Erythroblast (primary cell): ENCODE results near the gene ZBTB7C.

ENCODE experiments used
- DNase-seq, 2 experiments: peaks; one replicate each; lab custom pipeline; 2025; lab: John Stamatoyannopoulos, UW
- GATA1 ChIP-seq: IDR thresholded peaks from 2 replicates; pipeline ENCODE4 v1.6.1; 2011; ENCODE audit warnings: low read depth, mild to moderate bottlenecking, control low read depth, low read length, moderate library complexity
- POLR2A ChIP-seq: IDR thresholded peaks from 2 replicates; pipeline ENCODE4 v1.6.1; 2011; ENCODE audit warnings: mild to moderate bottlenecking, low read length

ZBTB7C gene

GRCh38 chr18:48036226-48036625, 373.0 kb downstream of the ZBTB7C start:
- DNase-seq = no peak

GRCh38 chr18:48035556-48035860, 373.7 kb downstream of the ZBTB7C start:
- DNase-seq = no peak
- TF ChIP-seq GATA1 (no peak), POLR2A (no peak)

More at GRCh38 chr18:48036226-48036625, 373.0 kb downstream of the ZBTB7C start:
- no peak for TF ChIP-seq POLR2A
- TF ChIP-seq GATA1 = no peak

GRCh38 chr18:48034651-48035555, 374.3 kb downstream of the ZBTB7C start:
- no peak for DNase-seq
- no peak for TF ChIP-seq GATA1
- TF ChIP-seq POLR2A = no peak

GRCh38 chr18:48033790-48034650, 375.2 kb downstream of the ZBTB7C start:
- no peak for DNase-seq
- TF ChIP-seq POLR2A (no peak), GATA1 (no peak)

GRCh38 chr18:48032876-48033789, 376.1 kb downstream of the ZBTB7C start:
- TF ChIP-seq POLR2A (no peak), GATA1 (no peak)
- DNase-seq = no peak

- TF ChIP-seq POLR2A (no peak), GATA1 (no peak)
- DNase-seq = no peak
Measured at GRCh38 chr18:48031641-48032040, 377.5 kb downstream of the ZBTB7C start.

- peak in 1 of 2 experiments; percentile 31 for DNase-seq
- TF ChIP-seq GATA1 (no peak), POLR2A (no peak)
Measured at GRCh38 chr18:48030616-48031480, 378.3 kb downstream of the ZBTB7C start.

GRCh38 chr18:48029296-48029986, 379.7 kb downstream of the ZBTB7C start:
- DNase-seq = no peak
- TF ChIP-seq GATA1 (no peak), POLR2A (no peak)

GRCh38 chr18:48028696-48029095, 380.5 kb downstream of the ZBTB7C start:
- no peak for TF ChIP-seq POLR2A
- no peak for TF ChIP-seq GATA1

GRCh38 chr18:48028081-48028480, 381.1 kb downstream of the ZBTB7C start:
- no peak for DNase-seq

More at GRCh38 chr18:48028696-48029095, 380.5 kb downstream of the ZBTB7C start:
- DNase-seq = no peak

GRCh38 chr18:48027401-48027963, 381.7 kb downstream of the ZBTB7C start:
- TF ChIP-seq GATA1 (no peak), POLR2A (no peak)
- no peak for DNase-seq

More at GRCh38 chr18:48028081-48028480, 381.1 kb downstream of the ZBTB7C start:
- no peak for TF ChIP-seq POLR2A
- TF ChIP-seq GATA1 = no peak
